GM12892 (cell line): Measurements from ENCODE around the gene ANKLE2.

ENCODE experiments used
- POLR2A ChIP-seq: IDR thresholded peaks from 2 replicates; pipeline ENCODE4 v1.6.1; 2011; ENCODE audit warnings: low read depth, low read length, control low read depth
- POLR2AphosphoS5 ChIP-seq: IDR thresholded peaks from 2 replicates; pipeline ENCODE4 v1.6.1; 2011; ENCODE audit warnings: low read depth, low read length, control low read depth
- TAF1 ChIP-seq: IDR thresholded peaks from 2 replicates; pipeline ENCODE4 v1.6.1; 2011; ENCODE audit warnings: low read depth, mild to moderate bottlenecking, control low read depth, low read length, borderline replicate concordance

DNA sequence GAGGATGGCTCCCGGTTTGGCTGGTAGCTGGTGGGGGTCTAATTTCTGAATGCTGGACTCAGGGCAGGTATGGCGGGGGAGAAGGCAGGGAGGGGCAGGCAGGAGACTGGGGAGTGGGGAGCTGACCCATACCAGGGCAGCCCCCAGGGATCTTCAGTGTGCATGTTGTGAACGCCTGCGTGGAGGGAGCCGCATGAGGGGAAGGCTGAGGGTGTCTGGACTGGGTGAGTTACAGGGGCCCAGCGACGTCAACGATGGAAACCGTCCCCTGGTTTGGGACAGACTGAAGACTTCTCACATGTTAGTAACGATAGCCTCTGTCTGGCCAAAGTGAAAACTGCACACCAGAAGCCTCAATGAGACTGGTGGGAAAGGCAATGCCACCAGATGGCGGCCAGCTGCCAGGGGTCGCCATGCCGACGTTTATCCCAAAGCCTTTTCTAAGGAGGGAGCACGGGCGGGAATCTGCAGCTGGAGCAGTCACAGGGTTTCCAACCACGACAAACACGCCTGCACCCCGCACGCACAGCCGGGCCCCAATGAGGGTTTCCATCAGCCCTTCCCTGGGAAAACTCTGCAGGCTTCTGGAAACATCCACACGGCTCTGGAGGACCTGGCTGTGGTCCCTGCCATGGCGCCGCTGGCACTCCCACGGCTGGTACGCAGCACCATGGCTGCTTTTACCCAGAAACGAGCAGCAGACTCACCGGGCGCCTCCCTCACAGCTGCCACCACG, 37.0 kb downstream of the ANKLE2 start:
- TF ChIP-seq POLR2A (no peak), POLR2AphosphoS5 (no peak), TAF1 (no peak)
